ENCODE measurements around the gene KRT80. TPM values are rescaled to one million over a fixed set of nuclear protein-coding genes. Genes with fewer than 3 reads are reported as not detected.

The KRT80 gene
- total RNA-seq, 1 experiment from 2014 or later: 8.8 TPM

- TF ChIP-seq ELF1 (IDR thresholded peaks at IDR 0.05; ENCODE audit: borderline replicate concordance, low read depth) (no peak), POLR2A (IDR thresholded peaks at IDR 0.05; ENCODE audit: borderline replicate concordance, extremely low read depth, insufficient read depth, insufficient read length) (no peak), CBX3 (IDR thresholded peaks at IDR 0.05; ENCODE audit: low read depth) (no peak)
Measured at GRCh38 chr12:52238916-52239646, 47.3 kb upstream of the KRT80 start (continued).

- Histone ChIP-seq H3K4me2 (ENCODE audit: low read length) (no peak overlapping the region), H3K27me3 (ENCODE audit: insufficient read depth, low read length) (no peaks in the 10 kb centered on the region), H3K4me3 (replicated peaks in 1 of 2; ENCODE audit: low read depth in 1 of 2, low read length in 2 of 2) (no peak overlapping the region), H3K9ac (ENCODE audit: low read length) (no peak overlapping the region), H3K36me3 (ENCODE audit: control insufficient read depth in 1 of 2, insufficient read depth in 2 of 2, low read length in 2 of 2) (no peaks in the 10 kb centered on the region), H4K20me1 (ENCODE audit: insufficient read depth) (no peaks in the 10 kb centered on the region), H3K79me2 (ENCODE audit: insufficient read depth, low read length) (no peaks in the 10 kb centered on the region), H3K4me1 (ENCODE audit: control insufficient read depth in 1 of 2, insufficient read depth in 2 of 2, low read length in 2 of 2) (peaks cover 19 to 91% of the 10 kb centered on the region in 2 experiments), H3K9me2 (ENCODE audit: insufficient read depth) (no peaks in the 10 kb centered on the region), H2AFZ (ENCODE audit: low read depth, low read length, poor library complexity, severe bottlenecking) (no peak overlapping the region), H3K27ac (ENCODE audit: low read depth, low read length) (no peak overlapping the region), H3K9me3 (ENCODE audit: control insufficient read depth in 1 of 2, insufficient read depth in 1 of 2, low read depth in 1 of 2, low read length in 2 of 2) (no peaks in the 10 kb centered on the region)
- RAD21 ChIA-PET (ENCODE audit: low non-redundant PET in 1 of 2, low total read pairs in 2 of 2, uncharacterized antibody in 2 of 2, unreplicated experiment in 2 of 2): no interaction called here
- intact Hi-C loops (cut with micrococcal nuclease): no loop called here
- TF ChIP-seq ELF1 (IDR thresholded peaks at IDR 0.05; ENCODE audit: borderline replicate concordance, low read depth) (no peak), ZFX (IDR thresholded peaks at IDR 0.05) (no peak), CBX3 (IDR thresholded peaks at IDR 0.05; ENCODE audit: low read depth) (no peak), JUND (IDR thresholded peaks at IDR 0.05) (no peak)
- CTCF ChIA-PET: interaction anchor here (3.3 kb wide), 1 partner anchor 17 kb away, joined by 13 read pairs; no protein-coding TSS in a partner anchor
- DNase-seq (ENCODE audit: low read depth, low spot score) (no peak), ATAC-seq (no peak)
- no TSS peak for BruUV-seq (replicated peaks)
- POLR2A ChIA-PET: interaction anchor here (0.7 to 1.4 kb wide), 5 partner anchors 17 to 93 kb away, joined by 3 to 5 read pairs (median 4); no protein-coding TSS in a partner anchor
Measured at GRCh38 chr12:52238207-52238840, 46.5 kb upstream of the KRT80 start.
